Panc1 (cell line): ENCODE results near the gene AKAP7.
"Not testable (repeated sequence)": the region's sequence is repeated elsewhere in the genome, so short reads cannot be mapped to it uniquely, and the experiment has no call there.

Source experiments
- POLR2AphosphoS5 ChIP-seq: IDR thresholded peaks from 2 replicates; pipeline ENCODE4 v1.6.1; 2012; ENCODE audit warnings: mild to moderate bottlenecking, low read depth, low read length, moderate library complexity
- TCF7L2 ChIP-seq: IDR thresholded peaks from 2 replicates; pipeline ENCODE4 v1.6.1; 2011; ENCODE audit warnings: mild to moderate bottlenecking, low read depth, low read length, inconsistent platforms
- TF ChIP-seq, protein P1 (sequence below): fragments of 450-650 bp; IDR thresholded peaks from 2 replicates; pipeline ENCODE4 v1.5.1; 2017; ENCODE audit warnings: mild to moderate bottlenecking

DNA sequence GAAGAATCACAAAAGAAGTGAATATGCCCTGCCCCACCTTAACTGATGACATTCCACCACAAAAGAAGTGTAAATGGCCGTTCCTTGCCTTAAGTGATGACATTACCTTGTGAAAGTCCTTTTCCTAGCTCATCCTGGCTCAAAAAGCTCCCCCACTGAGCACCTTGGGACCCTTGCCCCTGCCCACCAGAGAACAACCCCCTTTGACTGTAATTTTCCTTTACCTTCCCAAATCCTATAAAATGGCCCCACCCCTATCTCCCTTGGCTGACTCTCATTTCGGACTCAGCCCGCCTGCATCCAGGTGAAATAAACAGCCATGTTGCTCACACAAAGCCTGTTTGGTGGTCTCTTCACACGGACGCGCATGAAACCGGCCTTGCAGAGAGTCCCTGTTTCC lies 165.6 kb downstream of the AKAP7 start:
- TF ChIP-seq, protein P1, sequence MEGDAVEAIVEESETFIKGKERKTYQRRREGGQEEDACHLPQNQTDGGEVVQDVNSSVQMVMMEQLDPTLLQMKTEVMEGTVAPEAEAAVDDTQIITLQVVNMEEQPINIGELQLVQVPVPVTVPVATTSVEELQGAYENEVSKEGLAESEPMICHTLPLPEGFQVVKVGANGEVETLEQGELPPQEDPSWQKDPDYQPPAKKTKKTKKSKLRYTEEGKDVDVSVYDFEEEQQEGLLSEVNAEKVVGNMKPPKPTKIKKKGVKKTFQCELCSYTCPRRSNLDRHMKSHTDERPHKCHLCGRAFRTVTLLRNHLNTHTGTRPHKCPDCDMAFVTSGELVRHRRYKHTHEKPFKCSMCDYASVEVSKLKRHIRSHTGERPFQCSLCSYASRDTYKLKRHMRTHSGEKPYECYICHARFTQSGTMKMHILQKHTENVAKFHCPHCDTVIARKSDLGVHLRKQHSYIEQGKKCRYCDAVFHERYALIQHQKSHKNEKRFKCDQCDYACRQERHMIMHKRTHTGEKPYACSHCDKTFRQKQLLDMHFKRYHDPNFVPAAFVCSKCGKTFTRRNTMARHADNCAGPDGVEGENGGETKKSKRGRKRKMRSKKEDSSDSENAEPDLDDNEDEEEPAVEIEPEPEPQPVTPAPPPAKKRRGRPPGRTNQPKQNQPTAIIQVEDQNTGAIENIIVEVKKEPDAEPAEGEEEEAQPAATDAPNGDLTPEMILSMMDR, result not testable (repeated sequence)
- not testable (repeated sequence) for TF ChIP-seq POLR2AphosphoS5, TCF7L2
